ENCODE data around the gene P2RY14.
A peak's percentile ranks its signal among the peaks of the same experiment; 100 is the strongest.

Gene P2RY14

GRCh38 chr3:151191095-151191494 is 87.2 kb downstream of the P2RY14 start:
- DNase-seq (ENCODE audit: low read depth in 2 of 2): no peak

DNA sequence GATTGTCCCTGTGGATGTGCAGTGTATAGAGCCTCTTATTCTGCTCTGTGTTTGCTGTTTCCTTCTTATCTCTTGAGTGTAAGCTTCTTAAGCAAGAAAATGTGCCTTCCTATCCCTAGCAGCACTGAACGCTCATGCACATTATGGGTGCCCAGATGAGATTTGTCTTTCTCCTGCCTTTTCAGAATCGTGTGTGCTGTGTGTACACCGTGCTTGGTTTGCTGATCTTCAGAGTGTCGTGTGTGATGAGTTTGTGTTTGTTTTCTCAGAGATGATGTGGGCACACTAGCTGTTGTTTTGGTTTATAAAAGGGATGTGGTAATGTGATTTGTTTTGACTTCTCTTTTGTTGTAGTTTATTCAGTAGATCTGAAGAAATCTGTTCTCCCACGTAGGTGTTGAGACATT is 95.1 kb downstream of the P2RY14 start:
- no peak for DNase-seq (ENCODE audit: low read depth in 2 of 2)

DNA sequence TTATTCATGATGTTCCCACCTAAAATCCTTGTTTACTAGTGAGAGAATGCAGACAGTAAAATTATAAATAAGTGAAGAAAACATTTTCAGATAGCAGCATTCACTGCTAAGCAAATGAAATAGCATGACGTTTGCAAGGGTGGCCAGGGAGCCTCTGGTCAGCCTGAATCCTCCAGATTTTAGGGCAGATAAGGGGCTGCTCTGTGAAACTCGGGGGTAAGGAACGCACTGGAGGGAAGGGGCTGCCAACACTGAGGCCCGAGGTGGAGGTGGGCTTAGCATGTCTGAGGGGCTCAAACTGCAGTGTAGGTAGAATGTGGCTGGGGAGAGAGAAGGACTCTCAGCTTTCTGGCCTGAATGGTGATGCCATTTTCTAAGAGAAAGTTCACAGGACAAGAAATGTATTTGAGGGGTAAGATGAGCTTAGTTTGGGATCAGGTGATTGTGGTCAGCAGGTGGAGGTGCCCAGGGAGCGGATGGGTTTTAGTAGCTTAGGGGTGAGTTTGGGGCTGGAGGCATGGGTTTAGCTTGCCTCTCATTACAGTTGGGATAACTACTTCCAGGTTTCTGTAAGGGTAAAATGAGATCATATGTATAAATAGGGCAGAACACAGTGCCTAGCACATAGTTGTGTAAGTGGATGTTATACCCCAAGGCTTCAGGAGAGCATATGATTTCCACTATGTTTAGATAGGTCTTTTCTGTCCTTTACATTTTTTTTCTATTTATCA is 95.8 kb downstream of the P2RY14 start:
- no peak for DNase-seq (ENCODE audit: low read depth in 2 of 2)

GRCh38 chr3:151178208-151178845 is 100.0 kb downstream of the P2RY14 start:
- DNase-seq (ENCODE audit: low read depth in 2 of 2): no peak

GRCh38 chr3:151175952-151176351 is 102.4 kb downstream of the P2RY14 start:
- no peak for DNase-seq (ENCODE audit: low read depth in 2 of 2)

DNA sequence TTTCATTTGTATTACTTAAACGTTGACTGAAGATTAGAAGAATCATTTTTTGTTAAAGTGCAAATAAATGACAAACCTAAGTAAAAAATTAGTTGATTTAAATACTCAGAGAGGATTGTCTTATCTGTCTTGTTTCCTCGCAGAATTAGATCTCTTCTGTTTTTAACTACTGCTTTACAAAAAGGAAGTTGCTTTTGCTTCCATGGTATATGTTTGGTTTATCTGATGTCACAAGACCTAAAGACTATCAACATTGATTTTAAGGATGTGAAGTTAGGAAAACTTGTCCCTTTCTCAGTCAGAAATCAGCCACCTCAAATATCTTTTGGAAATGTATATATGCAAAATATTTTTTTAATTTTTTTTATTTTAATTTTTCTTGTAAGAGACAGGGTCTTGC is 104.0 kb downstream of the P2RY14 start:
- no peak for DNase-seq (ENCODE audit: low read depth in 2 of 2)

DNA sequence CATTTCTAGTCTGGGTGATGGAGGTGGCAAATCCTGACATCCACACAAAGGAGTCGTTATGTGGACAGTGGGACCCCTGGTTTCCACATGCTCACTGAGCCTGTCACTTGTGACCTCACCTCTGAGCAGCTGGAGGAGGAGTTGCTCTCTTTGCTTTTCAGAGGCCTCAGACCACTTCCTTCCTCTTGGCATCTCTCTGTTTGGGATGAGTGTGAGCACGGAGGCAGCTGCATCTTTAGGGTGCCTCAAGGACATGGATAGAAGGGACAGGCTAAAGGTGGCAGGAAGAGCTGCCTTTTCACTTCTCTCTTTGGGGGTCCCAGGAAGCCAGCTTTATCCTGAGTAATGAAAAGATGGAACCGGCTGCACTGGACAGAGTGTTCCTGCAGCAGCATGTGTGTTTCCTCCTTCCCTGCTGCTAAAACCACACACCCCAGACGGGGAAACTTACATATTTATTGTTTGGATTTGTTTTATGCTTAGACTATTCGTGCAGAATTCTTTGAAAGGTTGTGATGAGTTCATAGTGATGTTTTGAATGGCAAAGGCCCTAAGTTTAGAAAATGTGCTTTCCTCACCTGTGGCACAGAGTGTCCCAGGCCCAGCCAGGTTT is 107.1 kb downstream of the P2RY14 start:
- no peak for DNase-seq (ENCODE audit: low read depth in 2 of 2)

DNA sequence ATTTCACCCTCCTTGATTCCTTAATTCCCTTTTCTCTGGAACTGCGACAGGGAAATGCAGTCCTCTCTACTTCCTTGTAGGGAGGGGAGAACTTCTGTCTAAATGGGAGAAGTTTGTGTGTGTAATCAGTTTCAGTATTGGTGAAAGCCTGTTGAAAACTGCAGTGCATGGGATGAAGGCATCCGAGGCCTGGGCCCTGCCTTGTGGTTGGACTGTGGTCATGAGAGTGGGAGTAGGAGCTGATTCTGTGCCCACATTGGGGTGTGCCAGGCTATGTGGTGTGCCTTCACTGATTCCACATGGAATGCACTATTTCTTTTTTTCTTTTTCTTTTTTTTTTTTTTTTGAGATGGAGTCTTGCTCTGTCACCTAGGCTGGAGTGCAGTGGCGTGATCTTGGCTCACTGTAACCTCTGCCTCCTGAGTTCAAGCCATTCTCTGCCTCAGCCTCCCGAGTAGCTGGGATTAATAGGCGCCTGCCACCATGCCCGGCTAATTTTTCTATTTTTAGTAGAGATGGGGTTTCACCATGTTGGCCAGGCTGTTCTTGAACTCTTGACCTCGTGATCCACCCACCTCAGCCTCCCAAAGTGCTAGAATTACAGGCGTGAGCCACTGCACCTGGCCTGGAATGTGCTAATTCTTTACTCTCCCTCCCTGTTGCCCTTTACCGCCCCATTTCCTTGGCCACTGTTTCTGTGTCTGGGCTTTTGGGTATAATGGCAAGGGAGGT is 108.2 kb downstream of the P2RY14 start:
- DNase-seq (ENCODE audit: low read depth in 2 of 2): peak in 1 of 2 donors; percentile 23

DNA sequence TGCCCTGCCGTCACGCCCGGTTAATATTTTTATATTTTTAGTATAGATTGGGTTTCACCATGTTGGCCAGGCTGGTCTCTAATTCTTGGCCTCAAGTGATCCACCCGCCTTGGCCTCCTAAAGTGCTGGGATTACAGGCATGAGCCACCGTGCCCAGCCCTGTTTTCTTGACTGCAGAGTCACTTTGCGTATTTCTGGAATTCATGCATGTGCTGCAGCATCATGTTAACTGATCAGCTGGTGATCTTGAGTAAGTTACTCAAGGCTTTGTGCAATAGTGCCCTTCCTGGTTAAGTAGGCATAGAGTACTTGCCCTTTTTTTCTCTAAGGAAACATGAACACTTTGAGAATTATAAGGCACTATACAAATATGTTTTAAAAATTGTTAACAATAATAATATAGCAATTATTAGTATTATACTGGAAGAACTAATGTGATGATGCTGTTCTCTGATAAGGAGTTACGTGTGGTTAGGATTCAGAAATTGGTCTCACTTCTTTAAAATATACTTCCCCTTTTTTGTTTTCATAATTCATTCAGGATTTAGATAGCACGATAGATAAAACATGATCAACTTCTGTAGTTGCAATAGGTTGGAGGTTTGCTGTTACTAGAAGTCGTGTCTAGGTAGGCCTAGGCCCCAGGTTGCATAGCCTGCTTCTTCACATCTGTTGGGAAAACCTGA is 108.9 kb downstream of the P2RY14 start:
- no peak for DNase-seq (ENCODE audit: low read depth in 2 of 2)

DNA sequence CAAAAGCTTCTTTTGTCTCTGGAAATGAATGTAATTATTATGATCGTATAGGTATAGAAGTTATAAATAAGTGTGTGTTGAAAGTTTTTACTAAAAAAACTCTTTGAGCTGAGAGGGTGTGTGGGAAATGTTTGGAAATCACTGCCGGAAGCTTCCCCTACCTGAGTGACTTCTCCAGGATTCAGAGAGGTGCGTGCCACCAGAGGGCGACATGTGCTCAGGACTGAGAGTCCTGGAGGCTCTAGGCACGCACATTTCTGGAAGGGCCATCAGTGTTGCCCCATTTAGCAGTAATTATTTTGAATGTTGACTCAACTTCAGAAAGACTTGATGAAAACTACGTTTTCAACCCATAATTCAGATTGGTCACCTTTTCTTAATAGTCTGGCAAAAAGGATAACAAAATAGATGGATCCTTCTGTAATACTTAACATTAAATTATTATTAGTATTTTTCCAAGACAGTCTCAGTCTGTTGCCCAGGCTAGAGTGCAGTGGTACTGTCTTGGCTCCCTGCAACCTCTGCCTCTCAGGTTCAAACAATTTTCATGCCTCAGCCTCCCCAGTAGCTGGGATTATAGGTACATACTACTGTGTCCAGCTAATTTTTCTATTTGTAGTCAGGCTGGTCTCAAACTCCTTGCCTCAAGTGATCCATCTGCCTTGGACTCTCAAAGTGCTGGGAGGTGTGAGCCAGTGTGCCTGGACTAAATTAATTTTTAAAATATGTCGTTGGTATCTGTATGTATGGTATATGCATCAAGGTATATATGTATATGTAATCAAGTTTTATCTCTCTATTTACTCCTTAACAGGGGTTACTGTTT is 109.9 kb downstream of the P2RY14 start:
- peak; percentile 67 to 68 for DNase-seq (ENCODE audit: low read depth in 2 of 2)

- DNase-seq (ENCODE audit: low read depth in 2 of 2): no peak
Measured at GRCh38 chr3:151166161-151166560, 112.2 kb downstream of the P2RY14 start.

DNA sequence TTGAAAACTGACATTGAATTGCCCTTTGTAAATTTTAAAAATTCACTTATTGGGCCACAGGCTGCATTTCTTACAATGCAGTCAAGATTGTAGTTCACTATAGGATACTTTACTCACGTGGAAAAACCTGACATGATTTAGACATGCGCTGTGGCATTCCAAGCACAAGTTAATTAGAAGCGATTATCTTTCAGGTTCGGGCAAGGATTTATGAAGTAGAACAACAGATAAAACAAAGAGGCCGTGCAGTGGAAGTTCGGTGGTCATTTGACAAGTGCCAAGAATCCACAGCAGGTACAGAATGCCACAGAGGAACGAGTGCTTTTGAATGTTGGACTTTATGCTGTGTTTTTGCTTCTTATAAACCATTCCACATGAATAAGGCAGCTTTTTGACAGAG is 113.1 kb downstream of the P2RY14 start:
- DNase-seq (ENCODE audit: low read depth in 2 of 2): no peak
